HL-60/S4 treated with retinoic acid at 250 ng/mL for 4 days and 3 days (cell line): ENCODE data around the gene CDH16.
"Not testable (repeated sequence)": the region's sequence is repeated elsewhere in the genome, so short reads cannot be mapped to it uniquely, and the experiment has no call there.

Source experiments
- in situ Hi-C: fragments of 300-500 bp; cut with MboI; formaldehyde crosslinking; loops from 2 replicates; pipeline ENCODE4 v1.7.0; 2022; ENCODE audit warnings: low sequenced_read_pairs

The CDH16 gene

DNA sequence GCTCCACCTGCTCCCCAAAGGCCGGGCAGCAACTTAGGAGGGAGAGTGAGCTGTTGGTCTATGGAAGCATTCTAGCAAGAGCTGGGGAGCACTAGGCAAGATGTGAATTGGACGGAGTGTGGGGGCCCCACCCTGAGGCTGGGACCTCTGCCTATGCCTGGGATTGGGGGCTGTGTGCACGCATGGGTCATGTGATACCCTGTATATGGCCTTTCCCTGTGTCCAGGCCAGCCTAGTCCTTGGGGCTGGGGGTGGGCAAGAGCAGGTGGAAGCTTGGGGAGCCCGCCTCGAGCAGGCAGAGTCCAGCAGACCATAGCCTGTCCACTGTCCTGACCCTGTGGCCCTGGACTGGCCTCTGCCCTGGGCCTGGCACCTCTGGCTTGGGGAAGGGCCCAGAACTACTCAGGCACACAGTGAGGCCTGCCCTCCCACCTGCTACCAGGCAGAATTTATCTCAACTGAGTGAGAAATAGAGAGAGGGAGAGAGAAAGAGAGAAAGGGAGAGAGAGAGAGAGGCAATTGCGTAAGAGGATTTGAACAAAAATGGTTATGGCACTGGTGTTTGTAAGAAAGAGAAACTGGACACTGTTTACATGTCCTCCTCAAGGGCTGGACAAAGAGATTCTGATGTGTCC, 19.3 kb downstream of the CDH16 start:
- in situ Hi-C loops = no loop called here

DNA sequence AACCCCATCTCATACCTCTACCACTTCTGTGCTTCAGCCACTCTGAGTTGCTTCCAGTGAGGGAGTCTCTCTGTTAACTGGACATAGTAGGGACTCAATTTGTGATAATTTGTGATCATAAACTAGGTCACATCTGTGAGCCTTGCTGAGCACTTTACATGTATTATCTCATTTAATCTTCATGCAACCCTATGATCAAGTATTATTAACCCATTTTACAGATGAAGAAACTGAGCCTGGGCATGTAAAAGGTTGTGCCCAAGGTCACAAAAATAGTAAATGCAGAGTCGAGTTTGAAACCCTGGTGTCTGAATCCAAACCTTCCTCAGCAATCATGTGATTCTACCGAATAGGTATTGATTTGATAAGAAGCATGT, 19.8 kb downstream of the CDH16 start:
- in situ Hi-C loops = no loop called here

- in situ Hi-C loops = no loop called here
Measured at GRCh38 chr16:66898207-66898606, 20.5 kb downstream of the CDH16 start.

DNA sequence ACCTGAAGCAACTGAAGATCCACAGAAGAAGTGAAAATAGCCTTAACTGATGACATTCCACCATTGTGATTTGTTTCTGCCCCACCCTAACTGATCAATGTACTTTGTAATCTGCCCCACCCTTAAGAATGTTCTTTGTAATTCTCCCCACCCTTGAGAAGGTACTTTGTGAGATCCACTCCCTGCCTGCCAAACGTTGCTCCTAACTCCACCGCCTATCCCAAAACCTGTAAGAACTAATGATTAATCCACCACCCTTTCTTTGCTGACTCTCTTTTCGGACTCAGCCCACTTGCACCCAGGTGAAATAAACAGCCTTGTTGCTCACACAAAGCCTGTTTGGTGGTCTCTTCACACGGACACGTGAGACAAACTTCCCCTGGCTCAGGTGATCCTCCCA, 22.0 kb downstream of the CDH16 start:
- in situ Hi-C loops = not testable (repeated sequence)

- in situ Hi-C loops = no loop called here
Measured at GRCh38 chr16:66895999-66896398, 22.7 kb downstream of the CDH16 start.

DNA sequence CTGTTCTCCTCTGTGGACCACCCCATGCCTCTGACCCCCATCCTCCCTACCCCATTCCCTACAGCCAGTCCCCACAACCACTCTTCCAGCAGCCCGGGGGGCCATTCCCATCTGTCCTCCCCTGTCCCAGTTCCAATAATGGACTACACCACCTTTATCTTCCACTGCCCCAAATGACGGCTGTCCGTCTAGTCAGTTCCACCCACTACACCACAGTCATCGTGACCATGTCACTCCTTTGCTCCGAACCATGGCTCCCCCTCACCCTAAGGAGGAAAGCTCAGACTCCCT, 23.1 kb downstream of the CDH16 start:
- in situ Hi-C loops = no loop called here

DNA sequence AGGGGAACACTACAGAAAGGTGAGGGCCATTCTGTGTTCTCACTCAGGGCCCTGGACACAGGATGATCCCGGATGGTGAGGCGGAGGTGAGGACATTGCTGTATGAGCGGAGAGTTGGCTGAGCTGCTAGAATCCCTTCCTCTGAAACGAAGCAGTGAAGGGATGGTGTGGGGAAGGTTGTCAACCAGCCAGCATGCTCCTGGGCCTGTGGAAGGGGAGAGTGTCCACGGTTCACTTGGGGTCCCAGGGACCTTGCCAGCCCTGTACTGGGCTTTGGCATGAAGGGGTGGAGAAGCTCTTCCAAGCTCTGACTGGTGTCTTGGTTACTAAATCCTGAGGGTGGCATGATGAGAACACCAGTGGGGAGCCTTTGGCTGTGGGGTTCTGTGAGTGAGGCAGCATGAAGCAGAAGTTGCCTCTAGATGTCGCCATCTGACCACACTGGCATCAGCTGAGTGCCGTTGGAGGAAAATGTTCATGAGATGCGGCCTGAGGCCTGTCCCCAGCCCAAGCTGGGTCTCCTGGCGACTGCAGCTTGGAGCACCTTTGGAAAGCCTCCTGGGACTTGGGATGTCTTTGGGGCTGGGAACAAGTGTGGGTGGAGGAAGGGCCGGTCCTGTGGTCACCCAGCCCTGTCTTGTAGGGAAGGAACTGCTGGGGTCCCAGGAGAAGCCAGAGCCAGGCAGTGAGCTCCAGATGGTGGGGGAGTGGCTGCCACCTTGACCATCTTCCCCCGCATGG, 23.6 kb downstream of the CDH16 start:
- in situ Hi-C loops = no loop called here

- in situ Hi-C loops = no loop called here
Measured at GRCh38 chr16:66894055-66894454, 24.6 kb downstream of the CDH16 start.

DNA sequence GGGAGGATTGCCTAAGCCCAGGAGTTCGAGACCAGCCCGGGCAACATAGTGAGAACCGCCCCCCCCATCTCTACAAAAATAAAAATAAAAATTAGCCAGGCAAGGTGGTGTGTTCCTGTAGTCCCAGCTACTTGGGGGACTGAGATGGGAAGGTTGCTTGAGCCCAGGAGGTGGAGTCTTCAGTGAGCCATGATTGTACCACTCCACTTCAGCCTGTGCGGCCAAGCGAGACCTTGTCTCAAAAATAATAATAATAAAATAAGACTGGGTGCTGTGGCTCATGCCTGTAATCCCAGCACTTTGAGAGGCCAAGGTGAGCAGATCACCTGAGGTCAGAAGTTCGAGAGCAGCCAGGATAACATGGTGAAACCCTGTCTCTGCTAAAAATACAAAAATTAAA, 26.9 kb downstream of the CDH16 start:
- in situ Hi-C loops = no loop called here

DNA sequence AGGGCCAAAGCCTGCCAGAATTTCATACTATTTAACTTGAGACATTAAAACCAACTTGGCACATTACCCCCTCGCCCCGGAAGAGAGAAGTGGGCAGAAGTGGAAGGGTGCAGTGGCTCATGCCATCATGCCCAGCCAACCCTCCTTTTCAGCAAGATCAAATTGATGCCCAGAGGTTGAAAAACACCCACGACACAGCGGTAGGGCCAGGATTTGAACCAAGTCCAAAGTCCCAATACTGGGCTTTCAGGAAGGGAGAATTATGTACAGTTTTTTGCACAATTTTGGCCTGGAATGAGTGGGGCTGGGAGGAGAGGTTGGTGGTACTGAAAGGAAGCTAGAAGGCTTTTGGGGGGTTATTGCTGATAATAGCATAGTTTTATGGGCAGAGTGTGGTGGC, 27.3 kb downstream of the CDH16 start:
- in situ Hi-C loops = no loop called here

DNA sequence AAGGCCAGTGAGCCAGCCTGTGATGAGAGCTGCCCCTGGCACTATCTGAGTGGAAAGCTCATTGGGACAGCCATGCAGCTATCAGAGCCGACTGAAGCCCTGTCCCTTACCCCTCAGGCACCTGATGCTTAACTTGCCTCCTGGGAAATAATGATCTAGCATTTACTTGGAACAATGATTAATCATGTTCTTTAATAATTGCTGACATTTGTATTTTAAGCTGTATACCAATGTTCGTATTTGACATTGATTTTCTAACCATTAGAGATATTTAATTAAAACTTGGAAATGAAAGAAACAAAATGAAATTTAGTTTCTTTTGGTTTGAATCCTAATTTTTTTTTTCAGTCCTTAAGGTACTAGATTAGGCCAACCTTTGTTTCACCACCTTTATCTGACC, 27.9 kb downstream of the CDH16 start:
- in situ Hi-C loops = no loop called here

- in situ Hi-C loops = no loop called here
Measured at GRCh38 chr16:66889622-66890021, 29.1 kb downstream of the CDH16 start.

GRCh38 chr16:66888647-66889615, 29.8 kb downstream of the CDH16 start:
- in situ Hi-C loops = no loop called here

DNA sequence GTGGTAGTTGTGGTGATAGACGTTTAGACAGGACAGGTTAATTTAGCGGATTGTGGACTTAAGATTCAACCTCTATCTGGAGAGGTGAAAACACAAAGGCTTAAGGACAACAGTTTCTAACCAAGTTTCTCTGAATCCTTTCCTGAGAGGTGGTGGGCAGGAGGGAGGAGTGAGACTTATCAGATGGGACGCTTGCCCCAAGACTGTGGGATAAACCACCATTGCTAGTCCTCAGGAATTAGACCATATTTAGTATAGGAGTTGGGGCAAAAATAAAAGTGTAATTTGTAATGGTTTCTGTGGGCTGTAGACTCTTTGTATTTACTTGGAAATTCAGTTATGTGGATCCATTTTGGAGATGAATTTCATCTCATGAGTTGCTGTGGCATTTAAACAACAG, 31.8 kb downstream of the CDH16 start:
- in situ Hi-C loops = no loop called here

DNA sequence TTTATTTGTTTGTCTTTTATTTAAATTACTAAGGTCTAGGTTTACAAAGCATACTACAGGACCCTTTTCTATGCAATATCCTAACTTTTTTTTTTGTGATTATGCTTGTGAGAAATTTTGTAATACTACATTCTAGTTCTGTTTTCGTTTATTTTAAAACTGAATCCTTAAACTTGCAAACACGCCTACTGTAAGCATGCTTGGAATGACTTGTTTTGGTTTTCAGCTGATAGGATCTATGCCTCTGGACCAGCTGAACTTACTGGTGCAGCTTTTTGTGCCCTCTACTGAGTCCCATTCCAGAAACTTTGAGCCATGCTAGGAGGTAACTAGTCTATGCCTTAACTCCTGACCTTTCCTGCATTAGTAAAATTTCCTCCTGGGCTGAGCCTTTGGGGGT, 32.4 kb downstream of the CDH16 start:
- in situ Hi-C loops = no loop called here

DNA sequence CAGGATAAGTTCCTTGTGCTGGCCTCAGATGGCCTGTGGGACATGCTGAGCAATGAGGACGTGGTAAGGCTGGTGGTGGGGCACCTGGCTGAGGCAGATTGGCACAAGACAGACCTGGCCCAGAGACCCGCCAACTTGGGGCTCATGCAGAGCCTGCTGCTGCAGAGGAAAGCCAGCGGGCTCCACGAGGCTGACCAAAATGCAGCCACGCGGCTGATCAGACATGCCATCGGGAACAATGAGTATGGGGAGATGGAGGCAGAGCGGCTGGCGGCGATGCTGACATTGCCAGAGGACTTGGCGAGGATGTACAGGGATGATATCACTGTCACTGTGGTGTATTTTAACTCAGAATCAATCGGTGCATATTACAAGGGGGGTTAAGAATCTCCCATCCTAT, 33.2 kb downstream of the CDH16 start:
- in situ Hi-C loops = no loop called here

GRCh38 chr16:66882702-66883101, 36.0 kb downstream of the CDH16 start:
- in situ Hi-C loops = no loop called here

DNA sequence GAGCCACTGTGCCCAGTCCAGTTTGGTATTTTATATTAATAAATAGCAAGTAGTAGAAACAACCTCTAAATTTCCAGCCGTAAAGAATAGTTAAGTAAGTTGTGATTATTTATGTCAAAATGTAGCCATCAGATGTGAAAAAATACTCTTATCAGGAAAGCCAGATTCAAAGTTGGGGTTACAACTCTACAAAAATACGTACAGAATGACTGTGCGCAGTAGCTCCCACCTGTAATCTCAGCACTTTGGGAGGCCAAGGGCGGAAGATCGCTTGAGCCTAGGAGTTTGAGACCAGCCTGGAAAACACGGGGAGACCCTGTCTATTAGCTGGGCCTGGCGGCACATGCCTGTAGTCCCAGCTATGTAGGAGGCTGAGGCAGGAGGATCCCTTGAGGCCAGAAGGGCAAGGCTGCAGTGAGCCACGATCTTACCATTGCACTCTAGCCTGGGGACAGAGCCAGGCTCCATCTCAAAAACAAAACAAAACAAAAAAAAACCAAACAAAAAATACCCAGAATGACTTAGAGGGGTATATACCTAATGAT, 36.6 kb downstream of the CDH16 start:
- in situ Hi-C loops = no loop called here

DNA sequence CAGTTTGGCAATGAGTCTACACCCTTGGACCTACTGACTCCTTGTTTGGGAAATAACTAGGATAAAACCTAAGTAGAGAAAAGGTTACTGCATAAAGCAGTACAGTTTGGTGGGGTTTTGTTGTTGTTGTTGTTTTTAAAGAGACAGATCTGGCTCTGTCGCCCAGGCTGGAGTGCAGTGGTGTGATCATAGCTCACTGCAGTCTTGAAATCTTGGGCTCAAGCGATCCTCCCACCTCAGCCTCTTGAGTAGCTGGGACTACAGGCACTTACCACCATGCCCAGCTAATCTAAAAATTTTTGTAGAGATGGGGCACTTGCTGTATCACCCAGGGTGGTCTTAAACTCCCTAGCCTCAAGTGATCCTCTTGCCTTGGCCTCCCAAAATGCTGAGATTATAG, 37.1 kb downstream of the CDH16 start:
- in situ Hi-C loops = no loop called here

DNA sequence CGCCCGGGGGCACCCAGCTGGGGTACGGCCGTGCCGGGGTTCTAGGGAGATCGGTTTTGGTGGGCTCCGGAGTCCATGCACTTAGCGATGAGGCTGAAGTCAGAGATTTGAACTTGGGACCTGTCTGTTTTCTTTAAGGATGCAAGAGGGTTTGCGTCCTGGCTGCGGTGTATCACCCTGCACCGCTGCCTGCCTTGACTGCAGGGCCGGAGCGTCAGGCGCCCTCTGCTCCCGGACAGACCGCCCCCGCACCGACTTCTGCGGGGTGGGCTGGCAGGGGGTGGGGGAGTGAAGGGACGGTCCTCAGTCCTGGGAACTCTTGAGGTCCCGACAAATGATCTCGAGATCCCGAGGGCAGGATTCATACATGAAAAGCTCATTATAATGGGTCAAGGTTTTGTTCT, 37.7 kb downstream of the CDH16 start:
- in situ Hi-C loops = no loop called here

DNA sequence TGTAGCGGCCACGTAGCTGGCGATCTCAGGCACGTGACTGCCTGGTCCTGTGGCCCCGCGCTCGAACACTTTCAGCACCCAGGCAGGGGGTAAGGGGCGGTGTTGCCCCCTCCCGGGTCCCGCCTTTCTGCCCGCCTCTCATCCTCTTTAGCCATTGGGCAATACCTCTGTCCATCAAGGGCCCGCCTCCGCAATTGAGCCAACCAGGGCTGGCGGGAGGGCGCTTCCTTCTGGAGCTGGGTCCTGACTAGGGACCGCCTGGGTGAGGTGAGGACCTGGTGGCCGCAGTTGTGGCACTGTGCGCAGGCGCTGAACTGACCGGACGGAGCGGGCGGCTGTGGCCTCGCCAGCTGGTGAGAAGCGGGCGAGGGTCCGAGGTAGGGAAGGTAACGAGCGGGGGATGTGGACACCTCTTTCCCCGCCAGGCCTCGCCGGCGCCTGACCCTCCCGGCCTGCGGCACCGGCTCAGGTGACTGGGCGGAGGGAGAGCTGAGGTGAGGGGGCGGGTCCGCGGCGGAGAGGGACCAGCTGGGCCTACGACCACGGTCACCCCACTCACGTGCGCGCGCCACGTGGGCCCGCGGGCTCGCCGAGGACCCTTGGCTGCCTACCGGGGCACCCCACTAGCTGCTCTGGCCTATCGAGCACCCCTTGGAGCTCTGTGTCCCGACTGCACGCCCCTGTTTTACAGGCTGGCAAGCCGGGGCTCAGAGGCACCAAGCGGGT, 38.2 kb downstream of the CDH16 start, which contains the start of gene PDP2:
PDP2 (plus strand) TSS at position 228 of the 726 bp plus-strand sequence. CDS start 3,770 bp downstream, outside the sequence.
- in situ Hi-C loops = no loop called here
